ENCODE data around the gene PAQR5.

GRCh38 chr15:69320977-69321554, 22.4 kb downstream of the PAQR5 start:
- TF ChIP-seq EZH2 (IDR thresholded peaks at IDR 0.05; ENCODE audit: borderline replicate concordance, low read depth, low read length, severe bottlenecking) (no peak), CTCF (IDR thresholded peaks at IDR 0.05; ENCODE audit: extremely low read depth in 1 of 2, insufficient read depth in 1 of 2, low read depth in 1 of 2, low read length in 2 of 2) (no peak)

All from endothelial cell of umbilical vein (primary cell).